ENCODE measurements around the gene LRRC2.

DNA sequence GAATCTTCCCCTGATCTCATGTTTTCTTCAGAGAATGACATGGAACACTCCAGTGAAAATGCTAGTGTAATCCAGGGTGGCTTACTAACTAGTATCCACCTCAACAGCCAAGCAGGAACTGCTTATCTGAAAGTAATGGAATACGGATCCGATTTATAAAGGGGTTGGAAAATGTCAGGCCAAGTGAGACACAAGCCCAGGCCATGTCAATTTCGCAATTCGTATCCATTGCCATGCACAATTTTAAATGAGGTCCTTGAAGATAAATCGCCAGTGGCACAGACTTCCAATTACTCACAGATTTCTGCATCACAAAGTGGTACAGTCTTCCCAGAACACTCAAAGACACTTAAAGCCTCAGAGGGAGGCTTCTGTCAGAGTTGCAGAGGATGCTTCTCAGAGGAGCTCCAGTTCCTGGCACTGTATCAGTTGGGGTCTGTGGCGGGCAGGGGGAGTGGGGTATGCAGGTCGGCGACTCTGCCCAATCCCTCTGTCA, 29.8 kb upstream of the LRRC2 start:
- TF ChIP-seq, protein P1, sequence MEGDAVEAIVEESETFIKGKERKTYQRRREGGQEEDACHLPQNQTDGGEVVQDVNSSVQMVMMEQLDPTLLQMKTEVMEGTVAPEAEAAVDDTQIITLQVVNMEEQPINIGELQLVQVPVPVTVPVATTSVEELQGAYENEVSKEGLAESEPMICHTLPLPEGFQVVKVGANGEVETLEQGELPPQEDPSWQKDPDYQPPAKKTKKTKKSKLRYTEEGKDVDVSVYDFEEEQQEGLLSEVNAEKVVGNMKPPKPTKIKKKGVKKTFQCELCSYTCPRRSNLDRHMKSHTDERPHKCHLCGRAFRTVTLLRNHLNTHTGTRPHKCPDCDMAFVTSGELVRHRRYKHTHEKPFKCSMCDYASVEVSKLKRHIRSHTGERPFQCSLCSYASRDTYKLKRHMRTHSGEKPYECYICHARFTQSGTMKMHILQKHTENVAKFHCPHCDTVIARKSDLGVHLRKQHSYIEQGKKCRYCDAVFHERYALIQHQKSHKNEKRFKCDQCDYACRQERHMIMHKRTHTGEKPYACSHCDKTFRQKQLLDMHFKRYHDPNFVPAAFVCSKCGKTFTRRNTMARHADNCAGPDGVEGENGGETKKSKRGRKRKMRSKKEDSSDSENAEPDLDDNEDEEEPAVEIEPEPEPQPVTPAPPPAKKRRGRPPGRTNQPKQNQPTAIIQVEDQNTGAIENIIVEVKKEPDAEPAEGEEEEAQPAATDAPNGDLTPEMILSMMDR (IDR thresholded peaks at IDR 0.05; ENCODE audit: poor library complexity) = no peak
- TF ChIP-seq EZH2 (IDR thresholded peaks at IDR 0.05; ENCODE audit: borderline replicate concordance) (no peak), EZH2phosphoT487 (IDR thresholded peaks at IDR 0.05; ENCODE audit: low read depth, severe bottlenecking, unreplicated experiment) (no peak)
